Aorta (tissue), 5 donors: ENCODE measurements around the gene C2CD4B. TPM values are rescaled to one million over a fixed set of nuclear protein-coding genes. Genes with fewer than 3 reads are reported as not detected.

ENCODE experiments used
- ATAC-seq: fragments of 200-7000 bp; cut with Tn5 transposase; one replicate; pipeline ENCODE4 v1.9.1; 2022; ENCODE audit warnings: moderate library complexity; ENCODE audit not compliant: low FRiP score
- DNase-seq, 2 donors: peaks; one replicate each; pipeline ENCODE4 v3.0.0-alpha.2; 2020
- H3K27ac ChIP-seq, 2 donors: one replicate each; pipeline ENCODE4 v1.5.1; 2013; ENCODE audit warnings: low read length in 2 of 2, mild to moderate bottlenecking in 2 of 2, moderate library complexity in 2 of 2, control low read depth in 1 of 2, inconsistent platforms in 1 of 2, low read depth in 1 of 2
- H3K27me3 ChIP-seq, 2 donors: one replicate each; pipeline ENCODE4 v1.6.1; 2013; ENCODE audit warnings: control low read depth in 1 of 2, low read length in 1 of 2, mild to moderate bottlenecking in 1 of 2, moderate library complexity in 1 of 2; ENCODE audit not compliant: insufficient read depth in 2 of 2, control insufficient read depth in 1 of 2
- H3K36me3 ChIP-seq, 2 donors: one replicate each; pipeline ENCODE4 v1.6.1; 2013; ENCODE audit warnings: control low read depth in 1 of 2, low read length in 1 of 2, mild to moderate bottlenecking in 1 of 2; ENCODE audit not compliant: insufficient read depth in 2 of 2, control insufficient read depth in 1 of 2
- H3K4me1 ChIP-seq, 2 donors: one replicate each; pipeline ENCODE4 v1.6.1; 2013; ENCODE audit warnings: low read length in 2 of 2, control low read depth in 1 of 2, mild to moderate bottlenecking in 1 of 2, moderate library complexity in 1 of 2; ENCODE audit not compliant: insufficient read depth in 2 of 2, control insufficient read depth in 1 of 2
- H3K4me3 ChIP-seq, 2 donors: one replicate each; pipeline ENCODE4 v1.5.1; 2013; ENCODE audit warnings: low read length in 2 of 2, control low read depth in 1 of 2, mild to moderate bottlenecking in 1 of 2
- H3K9me3 ChIP-seq: one replicate; pipeline ENCODE4 v1.6.1; 2013; ENCODE audit warnings: mild to moderate bottlenecking, low read length; ENCODE audit not compliant: control insufficient read depth
- WGBS, 2 donors: extraction: QIAGEN DNeasy Blood & Tissue Kit; methylation state at CpG; one replicate each; pipeline ENCODE4 v1.1.7; 2013; 5-methylcytosine and 5-hydroxymethylcytosine counted together
- intact Hi-C, 2 donors: fragments of 100-400 bp; cut with DNase I; formaldehyde crosslinking; loops; one replicate each; pipeline versions ENCODE4 v1.14.2 to v1.15.0; 2022
- polyA plus RNA-seq, 2 donors: library from polyadenylated mRNA; stranded (reverse); fragments of 200-250 nt; gene quantifications; one replicate each; pipeline ENCODE4 v1.2.3, GENCODE V29; 2013
- total RNA-seq, 2 donors: library from RNA; stranded (reverse); fragmentation: NEBNext Ultra II Directional; extraction: Animal tissue kit (Norgen Biotek cat#: 25700); gene quantifications; one replicate each; pipeline ENCODE4 v1.2.1, GENCODE V29; 2021
- donor health status: healthy with polysubstance abuse.
- donor health status: Bipolar disorder and iron deficiency.
- donor health status: DM: no; HTN: no; CAD: no.
- donor health status: DM: no; HTN: no; CAD: no.
- donor health status: DM: yes; HTN: yes; CAD: no.

The C2CD4B gene
- total and polyA plus RNA-seq, 4 donors = 0.56 to 4.4 (median 3.3) TPM; not detected in 1

- no peaks in the 10 kb centered on the region for H3K27me3 ChIP-seq
- ATAC-seq (no peak), DNase-seq (no peak)
- no peak overlapping the region for H3K27ac ChIP-seq
- no peak overlapping the region for H3K4me3 ChIP-seq
- H3K9me3 ChIP-seq = no peaks in the 10 kb centered on the region
- intact Hi-C loops = no loop called here
- 83 to 86% methylated on average over 10 of the region's 10 CpGs for WGBS, 2 donors
- H3K4me1 ChIP-seq = no peaks in the 10 kb centered on the region
- no peaks in the 10 kb centered on the region for H3K36me3 ChIP-seq
Observed at GRCh38 chr15:62145015-62145735, 19.9 kb downstream of the C2CD4B start.

- Histone ChIP-seq H3K27me3 (no peaks in the 10 kb centered on the region), H3K9me3 (no peaks in the 10 kb centered on the region), H3K36me3 (no peaks in the 10 kb centered on the region), H3K27ac (no peak overlapping the region), H3K4me3 (no peak overlapping the region), H3K4me1 (no peaks in the 10 kb centered on the region)
- intact Hi-C loops = no loop called here
- no peak for ATAC-seq
- 74 to 79% methylated on average over 3 of the region's 3 CpGs for WGBS, 2 donors
- DNase-seq = no peak
Observed at GRCh38 chr15:62142736-62143135, 22.3 kb downstream of the C2CD4B start.

- Histone ChIP-seq H3K36me3 (no peaks in the 10 kb centered on the region), H3K27me3 (no peaks in the 10 kb centered on the region), H3K27ac (no peak overlapping the region), H3K9me3 (no peaks in the 10 kb centered on the region), H3K4me1 (no peaks in the 10 kb centered on the region), H3K4me3 (no peak overlapping the region)
- 68 to 70% methylated on average over 5 of the region's 5 CpGs for WGBS, 2 donors
- ATAC-seq = no peak
- DNase-seq = no peak
- intact Hi-C loops = no loop called here
Observed at GRCh38 chr15:62141643-62142588, 23.2 kb downstream of the C2CD4B start.

- Histone ChIP-seq H3K27me3 (no peaks in the 10 kb centered on the region), H3K4me1 (no peaks in the 10 kb centered on the region), H3K27ac (no peak overlapping the region), H3K9me3 (no peaks in the 10 kb centered on the region), H3K36me3 (no peaks in the 10 kb centered on the region), H3K4me3 (no peak overlapping the region)
- intact Hi-C loops = no loop called here
- 89 to 95% methylated on average over 1 of the region's 1 CpG for WGBS, 2 donors
- DNase-seq (no peak), ATAC-seq (no peak)
Observed at GRCh38 chr15:62141200-62141599, 23.9 kb downstream of the C2CD4B start.

- DNase-seq (no peak), ATAC-seq (no peak)
- WGBS, 2 donors = 80 to 86% methylated on average over 5 of the region's 5 CpGs
- no peaks in the 10 kb centered on the region for H3K36me3 ChIP-seq
- intact Hi-C loops = no loop called here
- H3K4me1 ChIP-seq = peaks cover 0 to 4% of the 10 kb centered on the region in 2 donors
- H3K27ac ChIP-seq = no peak overlapping the region
- no peaks in the 10 kb centered on the region for H3K27me3 ChIP-seq
- no peaks in the 10 kb centered on the region for H3K9me3 ChIP-seq
- H3K4me3 ChIP-seq = no peak overlapping the region
Observed at GRCh38 chr15:62138124-62138523, 27.0 kb downstream of the C2CD4B start.

- ATAC-seq = no peak
- Histone ChIP-seq H3K27me3 (no peaks in the 10 kb centered on the region), H3K9me3 (no peaks in the 10 kb centered on the region), H3K27ac (no peak overlapping the region), H3K4me3 (no peak overlapping the region), H3K36me3 (no peaks in the 10 kb centered on the region), H3K4me1 (peaks cover 0 to 4% of the 10 kb centered on the region in 2 donors)
- intact Hi-C loops = no loop called here
- WGBS, 2 donors = 94 to 97% methylated on average over 3 of the region's 3 CpGs
- no peak for DNase-seq
Observed at GRCh38 chr15:62136911-62137865, 27.9 kb downstream of the C2CD4B start.

GRCh38 chr15:62135532-62136134 lies 29.5 kb downstream of the C2CD4B start:
- ATAC-seq (no peak), DNase-seq (peak in 1 of 2 donors; percentile 73)
- no peaks in the 10 kb centered on the region for H3K36me3 ChIP-seq
- no peak overlapping the region for H3K4me3 ChIP-seq
- intact Hi-C loops = no loop called here
- peaks cover 0 to 4% of the 10 kb centered on the region in 2 donors for H3K4me1 ChIP-seq
- H3K9me3 ChIP-seq = no peaks in the 10 kb centered on the region
- no peaks in the 10 kb centered on the region for H3K27me3 ChIP-seq
- 14 to 16% methylated on average over 9 of the region's 9 CpGs for WGBS, 2 donors
- H3K27ac ChIP-seq = peak overlapping the region in 1 of 2 donors; percentile 40

GRCh38 chr15:62133141-62133540 lies 31.9 kb downstream of the C2CD4B start:
- H3K4me1 ChIP-seq = peaks cover 0 to 4% of the 10 kb centered on the region in 2 donors
- no peaks in the 10 kb centered on the region for H3K9me3 ChIP-seq
- intact Hi-C loops = no loop called here
- DNase-seq (no peak), ATAC-seq (no peak)
- H3K36me3 ChIP-seq = no peaks in the 10 kb centered on the region
- WGBS, 2 donors = 95 to 98% methylated on average over 3 of the region's 3 CpGs
- H3K27me3 ChIP-seq = no peaks in the 10 kb centered on the region
- no peak overlapping the region for H3K4me3 ChIP-seq
- H3K27ac ChIP-seq = no peak overlapping the region
